Ramos (cell line): ENCODE results near the gene CAPN10.
"Not testable (repeated sequence)": the region's sequence is repeated elsewhere in the genome, so short reads cannot be mapped to it uniquely, and the experiment has no call there.

Experiments
- in situ Hi-C: fragments of 300-500 bp; cut with MboI; formaldehyde crosslinking; loops from one replicate; pipeline ENCODE4 v1.14.3; 2022; ENCODE audit warnings: low sequenced_read_pairs; ENCODE audit not compliant: unreplicated experiment

The CAPN10 gene

DNA sequence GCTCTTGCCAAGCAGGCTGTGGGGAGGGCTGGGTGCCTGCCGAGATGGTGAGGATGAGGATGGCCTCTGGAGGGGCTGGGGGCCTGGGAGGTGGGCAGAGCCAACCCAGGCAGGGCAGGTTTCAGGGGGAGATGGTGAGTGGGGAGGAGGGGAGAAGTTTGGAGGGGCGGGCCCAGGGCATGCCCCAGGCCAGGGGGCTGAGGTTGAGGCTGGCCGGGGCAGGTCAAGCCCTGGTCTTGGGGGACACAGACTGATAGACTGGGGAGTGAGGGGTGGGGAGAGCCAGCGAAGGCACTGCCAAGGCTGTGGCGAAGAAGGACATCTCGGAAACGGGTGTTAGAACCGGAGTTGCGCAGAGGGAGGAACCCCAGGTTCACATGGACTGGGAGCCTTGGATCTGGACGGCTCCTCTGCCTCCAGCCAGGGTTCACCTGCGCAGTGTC is 12.6 kb downstream of the CAPN10 start:
- in situ Hi-C loops, result no loop called here

DNA sequence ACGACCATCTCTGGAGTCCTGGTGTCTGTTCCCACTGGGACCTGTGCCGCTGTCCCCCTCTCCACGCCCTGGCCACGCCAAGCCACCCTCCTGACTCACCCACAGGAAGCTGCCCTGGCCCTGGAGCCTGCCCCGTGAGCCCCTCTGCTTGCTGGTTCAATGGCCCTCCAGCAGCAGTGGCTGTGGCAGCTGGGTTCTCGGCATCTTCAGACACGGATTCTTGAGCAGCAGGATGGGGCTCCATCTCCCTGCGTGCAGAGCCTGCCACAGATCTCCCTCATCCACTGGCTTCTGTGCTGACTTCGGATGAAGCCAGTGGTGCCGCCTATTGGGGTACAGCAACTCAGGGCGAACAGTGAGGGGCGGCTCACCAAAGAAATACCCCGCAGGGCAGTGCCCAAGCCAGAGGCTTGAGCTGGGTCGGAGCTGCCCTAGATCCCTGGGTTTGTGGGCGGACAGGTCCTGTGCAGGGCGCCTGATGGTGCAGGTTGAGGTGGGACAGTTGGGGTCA is 14.0 kb downstream of the CAPN10 start:
- in situ Hi-C loops, result no loop called here

DNA sequence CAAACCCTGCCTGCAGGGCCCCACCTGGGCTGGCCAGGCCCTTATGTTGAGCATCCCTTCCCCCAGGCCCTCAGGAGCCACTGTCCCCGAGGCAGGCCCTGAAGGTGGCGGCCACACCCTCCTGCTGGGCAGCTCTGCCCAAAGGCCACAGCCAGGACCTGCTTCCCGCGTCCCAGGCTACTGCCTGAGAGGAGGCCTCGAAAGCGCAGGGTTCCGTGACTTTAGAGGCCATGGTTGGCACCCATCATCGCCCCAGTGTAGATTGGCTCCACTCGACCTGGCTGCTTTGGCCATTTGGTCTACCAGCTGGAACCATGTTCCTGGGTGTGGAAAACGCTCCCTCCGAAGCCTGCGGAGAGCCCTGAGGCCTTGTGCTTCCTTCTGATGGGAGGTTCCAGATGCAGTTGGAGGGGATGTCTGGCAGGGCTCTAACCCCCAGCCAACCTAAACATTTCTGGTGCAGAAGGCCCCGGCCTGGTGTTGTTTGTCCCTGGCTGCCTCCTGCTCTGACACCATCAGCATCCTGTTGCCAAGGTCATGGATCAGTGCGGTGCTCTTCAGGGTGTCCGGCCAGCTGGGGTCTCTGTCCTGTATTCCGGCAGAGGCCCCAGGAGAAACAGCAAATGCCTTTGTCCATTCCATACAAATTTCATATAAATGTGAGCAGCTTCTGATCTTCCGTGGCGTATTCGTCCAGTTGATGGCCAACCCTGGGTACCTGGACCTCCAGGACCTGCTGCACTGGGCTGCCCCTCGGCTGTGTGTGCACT is 14.7 kb downstream of the CAPN10 start:
- in situ Hi-C loops, result no loop called here

DNA sequence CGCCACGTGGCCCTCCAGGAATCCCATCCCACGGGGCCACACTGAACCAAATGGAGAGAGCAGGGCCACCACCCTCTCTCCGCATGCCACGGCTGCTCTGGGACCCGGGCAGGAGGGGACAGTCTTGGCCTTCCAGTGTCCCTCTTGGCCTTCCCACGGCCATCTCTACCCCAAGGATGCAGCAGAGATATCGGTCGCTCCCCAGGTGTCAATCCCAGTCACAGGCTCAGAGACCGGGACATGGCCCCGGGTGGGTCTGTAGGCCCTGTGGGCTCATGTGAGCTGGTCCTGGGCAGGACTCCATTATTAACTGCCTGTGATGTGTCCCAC is 15.3 kb downstream of the CAPN10 start:
- in situ Hi-C loops, result no loop called here

DNA sequence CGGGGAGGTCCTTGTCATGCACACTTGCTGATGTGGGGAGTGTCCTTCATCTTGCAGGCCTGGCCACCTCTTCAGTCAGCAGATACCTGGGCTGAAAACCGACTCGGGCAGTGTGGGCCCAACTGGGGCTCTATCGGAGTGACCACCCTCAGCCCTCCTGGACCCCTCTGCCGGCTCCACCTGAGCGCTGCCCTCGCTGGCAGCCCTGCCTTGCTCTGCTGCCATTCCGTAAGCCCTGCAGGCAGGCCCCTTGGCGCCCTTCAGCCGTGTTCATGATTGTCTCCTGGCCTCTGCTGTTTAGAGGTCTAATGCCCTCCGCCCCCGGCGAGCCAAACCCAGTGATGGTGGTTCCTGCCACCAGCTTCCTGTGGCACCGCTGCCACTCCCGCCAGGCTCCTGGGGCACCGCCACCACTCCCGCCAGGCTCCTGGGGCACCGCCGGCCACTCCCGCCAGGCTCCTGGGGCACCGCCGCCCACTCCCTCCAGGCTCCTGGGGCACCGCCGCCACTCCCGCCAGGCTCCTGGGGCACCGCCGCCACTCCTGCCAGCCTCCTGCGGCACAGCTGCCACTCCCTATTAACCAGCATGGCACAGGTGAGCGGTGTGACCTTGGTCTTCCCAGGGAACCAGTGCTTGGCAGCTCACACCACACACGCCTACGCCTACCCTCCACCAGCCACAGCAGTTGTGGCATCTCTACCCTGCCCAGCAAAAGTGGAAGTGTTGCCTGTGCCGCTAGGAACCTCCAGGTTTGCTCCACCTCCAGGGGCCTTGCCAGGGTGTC is 15.9 kb downstream of the CAPN10 start:
- in situ Hi-C loops, result no loop called here

DNA sequence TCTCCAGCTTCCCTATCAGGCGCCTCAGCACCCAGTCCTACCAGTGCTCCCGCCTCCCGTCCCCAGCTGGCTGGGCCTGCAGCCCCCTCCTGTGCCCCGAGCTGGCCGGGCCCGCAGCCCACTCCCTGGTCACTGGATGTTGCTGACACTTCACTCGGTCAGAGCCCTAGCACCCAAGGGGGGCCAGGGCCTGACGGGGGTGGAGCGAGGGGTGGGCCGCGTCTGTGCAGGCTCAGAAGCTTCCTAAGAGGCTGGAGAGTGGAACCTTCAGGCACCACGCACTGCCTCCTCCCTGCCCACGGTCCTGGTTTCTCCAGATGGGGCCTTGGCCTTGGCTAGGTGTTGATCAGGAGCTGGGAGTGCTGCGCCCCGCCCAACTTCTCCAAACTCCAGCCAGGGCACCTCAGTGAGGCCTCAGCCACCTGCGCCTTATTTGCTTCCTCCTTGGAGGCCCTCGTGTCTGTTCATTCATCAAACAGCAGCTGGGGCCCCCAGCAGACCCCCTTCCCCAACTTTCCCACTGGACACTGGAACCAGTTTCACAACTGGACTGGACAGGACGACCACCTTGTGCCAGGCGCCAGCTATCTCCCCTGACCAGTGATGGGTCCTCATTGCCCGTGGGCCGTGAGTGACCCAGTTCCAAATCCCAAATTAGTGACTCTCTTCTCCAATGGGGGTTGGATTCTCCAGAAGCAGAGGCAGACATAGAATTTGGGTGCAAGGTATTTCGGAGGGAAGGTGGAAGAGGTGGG is 16.7 kb downstream of the CAPN10 start:
- in situ Hi-C loops, result no loop called here

DNA sequence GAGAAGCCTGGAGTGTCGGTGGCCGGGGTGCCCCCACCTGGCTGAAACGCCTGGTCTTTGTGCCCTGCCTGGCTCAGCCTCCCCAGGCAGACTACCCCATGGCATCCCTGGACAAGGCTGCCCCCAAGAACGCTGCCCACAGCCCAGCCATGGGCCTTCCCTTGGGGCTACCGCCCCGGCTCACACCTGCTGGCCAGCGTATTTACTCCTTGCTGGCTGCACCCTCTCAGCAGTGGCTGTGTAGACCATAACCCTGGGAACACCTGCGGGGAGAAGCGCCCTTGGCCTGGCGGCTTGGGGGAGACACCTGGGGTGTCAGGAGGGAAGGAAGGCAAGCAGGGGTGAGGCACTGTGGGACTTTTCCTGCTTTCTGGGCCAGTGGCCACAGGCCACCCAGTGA is 17.3 kb downstream of the CAPN10 start:
- in situ Hi-C loops, result no loop called here

DNA sequence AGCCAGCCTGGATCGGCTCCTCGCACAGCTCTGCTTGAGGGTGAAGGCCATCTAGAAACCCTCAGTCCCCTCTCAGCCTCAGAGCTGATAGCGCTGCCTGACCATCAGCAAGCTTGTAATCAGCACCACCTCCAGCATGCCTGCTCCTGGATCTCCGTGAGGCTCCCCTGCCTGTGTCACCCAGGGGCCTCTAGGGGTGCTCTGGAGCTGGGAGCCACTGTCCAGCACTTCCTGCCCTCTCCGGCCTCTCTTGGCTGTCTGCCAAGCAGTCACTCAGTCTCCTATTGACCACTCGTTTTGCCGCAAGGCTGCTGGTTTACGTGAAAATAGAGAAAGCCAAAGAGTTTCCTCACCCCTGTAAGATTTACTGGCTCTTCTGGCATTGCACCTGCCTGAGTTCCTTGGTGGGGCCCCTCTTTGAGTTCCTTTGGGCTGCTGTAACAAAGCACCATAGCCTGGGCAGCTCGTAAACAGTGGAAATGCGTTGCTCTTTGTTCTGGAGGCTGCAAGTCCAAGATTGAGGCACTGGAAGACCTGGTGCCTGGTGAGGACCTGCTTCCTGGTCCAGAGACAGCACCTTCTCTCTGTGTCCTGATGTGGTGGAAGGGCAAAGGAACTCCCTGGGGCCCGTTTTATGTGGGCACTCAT is 17.9 kb downstream of the CAPN10 start:
- in situ Hi-C loops, result no loop called here

DNA sequence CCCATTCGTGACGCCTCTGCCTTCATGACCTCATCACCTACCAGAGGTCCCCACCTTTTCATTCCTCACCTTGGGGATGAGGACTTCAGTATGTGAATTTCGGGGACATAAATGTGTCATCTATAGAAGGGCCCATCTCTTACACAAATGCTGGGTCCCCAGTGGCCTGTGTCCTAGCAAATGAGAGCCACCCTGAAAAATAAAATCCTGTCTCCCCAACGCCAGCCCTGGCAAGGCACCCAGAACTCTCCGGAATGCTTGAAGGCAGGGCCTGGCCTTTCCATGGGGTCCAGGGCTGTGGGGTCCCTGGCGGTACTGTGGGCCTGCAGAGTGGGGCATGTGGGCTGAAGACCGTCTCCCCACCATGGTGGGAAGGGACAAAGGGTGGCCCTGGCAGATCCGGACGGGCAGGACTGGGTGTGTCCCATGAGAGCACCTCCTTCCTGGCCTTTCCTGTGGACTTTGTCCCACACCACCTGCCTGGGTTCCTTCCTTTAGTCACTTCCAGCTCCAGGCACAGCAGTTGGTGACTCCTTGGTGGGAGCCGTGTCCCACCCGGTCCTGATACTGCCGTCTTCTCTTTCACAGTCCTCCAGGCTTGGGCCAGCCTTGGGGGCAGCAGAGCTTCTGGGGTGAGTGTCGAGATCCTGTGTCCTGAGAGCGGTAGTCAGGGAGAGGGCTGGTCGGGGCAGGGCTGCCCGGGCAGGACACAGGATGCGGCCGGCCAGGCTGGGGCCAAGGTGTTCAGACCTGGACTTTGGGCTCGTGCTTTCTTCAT is 18.6 kb downstream of the CAPN10 start:
- in situ Hi-C loops, result no loop called here

DNA sequence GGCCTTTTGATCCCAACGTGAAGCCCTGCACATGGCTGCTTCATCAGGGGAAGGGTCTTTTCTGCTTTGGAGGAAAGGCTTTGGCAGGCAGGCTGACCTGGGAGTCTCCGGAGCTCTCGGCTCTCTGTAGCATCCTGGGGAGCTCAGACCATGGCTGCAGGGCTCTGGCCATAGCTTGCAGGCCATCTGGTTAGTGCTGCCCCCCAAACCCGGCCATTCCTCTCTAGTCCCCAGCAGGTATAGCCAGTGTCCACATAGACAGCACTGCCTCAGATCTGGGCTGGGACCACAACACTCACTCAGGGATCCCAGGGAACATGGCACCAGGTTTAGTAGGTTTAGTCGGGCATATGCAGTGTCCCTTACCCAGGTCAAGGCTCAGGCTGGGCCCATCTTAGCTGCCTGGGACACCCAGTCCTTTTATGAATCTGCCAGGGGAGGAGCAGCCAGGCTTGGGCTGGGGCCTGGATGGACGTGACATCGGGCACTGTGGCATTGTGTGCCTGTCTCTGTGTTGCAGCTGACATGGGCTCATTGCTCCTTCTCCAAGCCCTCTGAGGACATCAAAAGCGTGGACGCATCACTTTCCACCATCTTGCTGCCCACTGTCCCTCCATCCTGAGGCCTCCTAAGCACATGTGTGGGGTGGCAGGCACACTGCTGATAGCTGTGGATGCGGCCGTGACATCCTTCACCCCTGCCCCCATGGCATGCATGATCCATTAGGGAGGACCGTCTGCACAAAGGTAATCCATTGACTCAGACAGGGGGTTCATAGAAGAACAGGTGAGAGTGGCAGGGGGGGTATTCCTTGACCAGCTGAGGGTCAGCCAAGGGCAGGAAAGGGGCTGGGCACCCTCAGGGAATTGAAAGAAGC is 19.6 kb downstream of the CAPN10 start:
- in situ Hi-C loops, result no loop called here

DNA sequence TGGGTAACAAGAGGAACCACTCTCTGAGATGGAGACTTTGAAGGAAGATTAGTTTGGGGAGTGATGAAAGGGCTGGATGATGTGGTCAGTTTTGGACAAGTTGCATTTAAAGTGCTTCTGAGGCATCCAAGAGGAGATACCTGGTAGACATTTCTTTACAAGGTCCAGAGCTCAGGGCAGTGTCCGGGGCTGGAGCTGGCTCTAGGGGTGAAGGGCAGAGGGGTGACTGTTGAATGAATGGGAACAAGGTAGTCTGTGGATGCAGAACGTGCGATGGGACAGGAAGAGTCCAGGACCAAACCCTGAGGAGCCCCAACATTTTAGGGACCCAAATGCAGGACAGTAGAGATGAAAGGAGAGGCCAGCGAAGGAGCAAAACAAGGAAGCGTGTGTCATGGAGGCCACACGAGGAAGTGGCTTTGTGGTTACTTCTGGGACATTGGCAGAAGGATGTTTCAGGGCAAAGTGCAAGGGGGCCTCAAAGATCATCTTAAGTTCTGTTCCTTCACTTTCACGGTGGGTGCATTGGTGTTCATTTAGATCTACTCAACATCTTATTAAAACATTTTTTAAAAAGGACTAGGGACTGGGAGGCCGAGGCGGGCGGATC is 25.2 kb downstream of the CAPN10 start:
- in situ Hi-C loops, result no loop called here

DNA sequence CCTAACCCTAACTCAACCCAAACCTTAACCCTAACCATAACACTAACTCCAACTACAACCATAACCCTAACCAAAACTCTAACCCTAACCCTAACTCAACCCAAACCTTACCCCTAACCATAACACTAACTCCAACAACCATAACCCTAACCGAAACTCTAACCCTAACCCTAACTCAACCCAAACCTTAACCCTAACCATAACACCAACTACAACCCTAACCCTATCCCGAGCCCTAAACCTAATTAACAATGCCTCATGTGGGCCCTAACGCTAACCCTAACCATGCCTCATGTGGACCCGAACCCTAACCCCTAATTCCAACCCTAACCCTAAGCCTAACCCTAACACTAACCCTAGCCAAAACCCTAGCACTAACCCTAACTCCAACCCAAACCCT is 27.2 kb downstream of the CAPN10 start:
- in situ Hi-C loops, result no loop called here

DNA sequence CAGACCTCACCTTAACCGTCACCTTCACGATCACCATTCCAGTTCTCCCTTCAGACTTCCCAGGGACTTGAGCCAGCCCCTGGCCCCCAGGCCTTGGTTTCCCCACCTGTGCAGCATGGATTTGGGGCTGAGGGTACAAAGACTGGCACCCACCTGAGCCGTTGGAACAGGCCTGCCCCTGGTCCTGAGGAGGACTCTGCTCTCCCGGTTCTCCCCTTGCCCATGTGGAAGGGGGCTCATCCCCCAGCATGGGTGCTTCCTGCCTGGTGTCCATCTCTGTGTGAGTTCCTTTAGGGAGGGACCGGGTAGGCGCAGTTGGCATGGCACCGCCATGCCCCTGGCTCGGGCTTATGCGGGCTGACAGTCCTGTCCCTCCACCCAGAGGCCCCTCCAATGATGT is 27.9 kb downstream of the CAPN10 start:
- in situ Hi-C loops, result no loop called here

DNA sequence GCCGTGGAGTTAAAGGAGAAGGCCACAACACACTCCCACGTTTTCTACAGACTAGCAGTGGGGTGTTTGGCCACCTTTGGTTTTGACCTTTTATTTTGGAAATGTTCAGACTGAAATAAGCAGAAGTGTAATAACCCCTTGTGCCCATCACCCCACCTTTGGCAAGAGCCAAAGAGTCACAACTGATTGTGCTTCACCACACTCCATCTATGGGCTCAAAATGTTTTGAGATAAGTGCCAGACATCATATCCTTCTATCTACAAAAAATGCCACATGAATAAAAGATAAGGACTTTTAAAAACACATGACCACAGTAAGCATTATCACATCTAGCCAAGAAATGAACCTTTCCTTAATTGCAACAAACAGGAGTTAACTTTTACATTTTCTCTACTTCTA is 28.9 kb downstream of the CAPN10 start:
- in situ Hi-C loops, result no loop called here

DNA sequence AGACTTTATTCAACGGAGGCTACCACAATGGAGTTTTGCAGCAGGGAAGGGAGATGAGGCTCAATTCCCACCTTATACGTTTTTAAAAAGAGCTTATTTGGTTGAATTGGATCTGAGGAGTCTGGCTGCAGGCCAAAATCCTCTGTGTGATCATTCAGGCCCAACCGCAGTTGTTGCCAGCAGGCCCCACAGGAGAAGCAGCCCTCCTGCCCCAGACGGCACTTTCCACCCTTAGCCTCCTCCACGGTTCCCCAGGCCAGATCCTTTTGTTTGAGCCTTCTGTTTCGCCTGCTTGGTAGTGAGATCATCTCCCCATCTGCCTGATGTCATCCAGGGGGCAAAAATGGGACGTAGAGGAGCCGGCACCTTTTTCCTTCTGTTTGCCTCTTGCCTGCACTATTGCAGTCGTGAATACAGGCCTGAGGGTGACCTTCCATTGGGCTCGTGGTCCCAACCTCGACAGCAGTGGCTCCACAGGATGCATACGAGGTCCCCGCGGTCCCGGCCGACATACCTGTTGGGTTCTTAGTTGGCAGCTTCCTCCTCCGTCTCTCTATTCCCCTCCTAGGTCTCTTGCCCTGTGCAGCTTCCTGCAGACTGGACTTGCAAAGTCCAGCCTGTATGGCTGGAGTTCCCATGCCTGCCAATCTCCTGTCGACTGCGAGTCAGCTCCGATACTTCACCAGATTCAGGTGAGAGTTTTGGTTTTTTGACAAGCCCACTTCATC is 29.4 kb downstream of the CAPN10 start:
- in situ Hi-C loops, result no loop called here

DNA sequence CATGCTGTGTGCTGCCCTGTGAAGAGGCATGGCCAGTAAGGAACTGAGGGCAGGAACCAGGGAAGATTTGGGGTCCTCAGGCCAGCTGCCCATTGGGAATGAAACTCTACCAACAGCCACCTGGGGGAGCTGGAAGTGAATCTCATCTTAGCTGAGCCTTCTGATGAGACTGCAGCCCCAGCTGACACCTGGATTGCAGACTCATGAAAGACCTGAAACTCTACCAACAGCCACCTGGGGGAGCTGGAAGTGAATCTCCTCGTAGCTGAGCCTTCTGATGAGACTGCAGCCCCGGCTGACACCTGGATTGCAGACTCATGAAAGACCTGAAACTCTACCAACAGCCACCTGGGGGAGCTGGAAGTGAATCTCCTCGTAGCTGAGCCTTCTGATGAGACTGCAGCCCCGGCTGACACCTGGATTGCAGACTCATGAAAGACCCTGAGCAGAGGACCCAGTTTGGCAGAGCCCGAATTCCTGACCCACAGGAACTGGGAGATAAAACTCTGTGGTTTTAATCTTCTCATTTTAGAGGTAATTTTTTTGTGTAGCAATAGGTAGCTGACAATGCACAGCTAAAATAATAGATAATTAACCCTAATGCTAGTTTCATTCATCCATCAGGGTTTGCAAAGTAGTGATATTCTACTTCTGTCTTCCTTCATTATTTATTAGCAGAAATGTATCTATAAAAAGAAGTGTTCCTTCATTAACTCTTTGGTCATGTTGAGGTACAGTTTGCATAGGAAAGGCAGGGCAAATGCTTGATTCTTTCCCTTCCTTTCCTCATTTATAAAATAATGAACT is 30.5 kb downstream of the CAPN10 start:
- in situ Hi-C loops, result not testable (repeated sequence)

DNA sequence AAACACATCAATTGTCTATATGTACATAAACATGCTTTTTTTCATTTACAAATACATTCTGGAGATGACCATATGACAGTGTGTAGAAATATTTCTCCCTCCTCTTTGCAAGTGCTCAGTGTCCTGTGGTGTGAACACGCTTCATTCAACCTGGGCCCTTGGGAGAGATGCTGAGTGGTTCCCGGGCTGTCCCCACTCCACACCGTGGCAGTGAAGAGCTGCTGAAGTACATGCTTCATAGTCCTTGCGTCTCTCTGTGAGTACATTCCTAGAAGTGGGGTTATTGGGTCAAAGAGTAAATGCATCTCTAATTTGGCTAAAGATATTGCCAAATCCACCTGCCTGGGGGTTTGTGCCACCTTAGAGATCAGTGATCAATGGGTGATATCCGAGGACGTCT is 32.2 kb downstream of the CAPN10 start:
- in situ Hi-C loops, result no loop called here
